ENCODE measurements around the gene JMJD1C.
"Not testable (repeated sequence)": the region's sequence is repeated elsewhere in the genome, so short reads cannot be mapped to it uniquely, and the experiment has no call there.

Gene JMJD1C

DNA sequence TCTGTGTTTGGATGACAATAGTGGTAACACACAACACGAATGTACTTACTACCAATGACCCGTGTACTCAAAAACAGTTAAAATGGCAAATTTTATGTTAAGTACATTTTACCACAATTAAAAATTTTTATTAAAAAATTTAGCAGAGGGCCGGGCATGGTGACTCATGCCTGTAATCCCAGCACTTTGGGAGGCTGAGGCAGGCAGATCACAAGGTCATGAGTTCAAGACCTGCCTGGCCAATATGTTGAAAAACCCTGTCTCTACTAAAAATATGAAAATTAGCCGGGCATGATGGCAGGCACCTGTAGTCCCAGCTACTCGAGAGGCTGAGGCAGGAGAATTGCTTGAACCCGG lies 88.5 kb downstream of the JMJD1C start:
- not testable (repeated sequence) for H2AFZ ChIP-seq (ENCODE audit: low read length); H3K27ac ChIP-seq (replicated peaks; ENCODE audit: low read length); H2BK12ac ChIP-seq (ENCODE audit: low read length); H3K14ac ChIP-seq (ENCODE audit: low read length); H3K27me3 ChIP-seq (ENCODE audit: control insufficient read depth in 3 of 3, insufficient read depth in 3 of 3, low read depth in 1 of 3, low read length in 3 of 3); H3K23ac ChIP-seq (ENCODE audit: low read depth, low read length, poor library complexity); H4K91ac ChIP-seq (ENCODE audit: low read depth, low read length, poor library complexity); H2BK120ac ChIP-seq (ENCODE audit: low read depth, low read length); H2BK15ac ChIP-seq (ENCODE audit: low read length); DNase-seq (ENCODE audit: low spot score); H3K9me3 ChIP-seq (replicated peaks in 1 of 2; ENCODE audit: control insufficient read depth in 2 of 2, insufficient read depth in 1 of 2, low read depth in 1 of 2, low read length in 2 of 2); H3K4me1 ChIP-seq (ENCODE audit: control insufficient read depth in 2 of 2, insufficient read depth in 1 of 2, low read depth in 1 of 2, low read length in 2 of 2); H3K79me1 ChIP-seq (ENCODE audit: low read depth, low read length); H3K4ac ChIP-seq (ENCODE audit: low read length); H4K8ac ChIP-seq (ENCODE audit: low read depth, low read length); H3K18ac ChIP-seq (ENCODE audit: low read length); H3K4me2 ChIP-seq (ENCODE audit: insufficient read depth, low read length, poor library complexity, severe bottlenecking); H3K9ac ChIP-seq (ENCODE audit: low read depth, low read length, poor library complexity); H2AK5ac ChIP-seq (ENCODE audit: low read depth, low read length); H3K4me3 ChIP-seq (ENCODE audit: low read length in 2 of 2); H2BK5ac ChIP-seq (ENCODE audit: low read length)
- H3K36me3 ChIP-seq (replicated peaks in 1 of 2; ENCODE audit: control insufficient read depth in 2 of 2, insufficient read depth in 2 of 2, low read length in 2 of 2), result peaks cover 2 to 38% of the 10 kb centered on the region in 2 donors
- no CpG with 5 or more reads among the region's 6 CpGs for WGBS, 2 donors (ENCODE audit: extremely low coverage in 2 of 2, insufficient read length in 2 of 2, insufficient replicate concordance in 1 of 2)

DNA sequence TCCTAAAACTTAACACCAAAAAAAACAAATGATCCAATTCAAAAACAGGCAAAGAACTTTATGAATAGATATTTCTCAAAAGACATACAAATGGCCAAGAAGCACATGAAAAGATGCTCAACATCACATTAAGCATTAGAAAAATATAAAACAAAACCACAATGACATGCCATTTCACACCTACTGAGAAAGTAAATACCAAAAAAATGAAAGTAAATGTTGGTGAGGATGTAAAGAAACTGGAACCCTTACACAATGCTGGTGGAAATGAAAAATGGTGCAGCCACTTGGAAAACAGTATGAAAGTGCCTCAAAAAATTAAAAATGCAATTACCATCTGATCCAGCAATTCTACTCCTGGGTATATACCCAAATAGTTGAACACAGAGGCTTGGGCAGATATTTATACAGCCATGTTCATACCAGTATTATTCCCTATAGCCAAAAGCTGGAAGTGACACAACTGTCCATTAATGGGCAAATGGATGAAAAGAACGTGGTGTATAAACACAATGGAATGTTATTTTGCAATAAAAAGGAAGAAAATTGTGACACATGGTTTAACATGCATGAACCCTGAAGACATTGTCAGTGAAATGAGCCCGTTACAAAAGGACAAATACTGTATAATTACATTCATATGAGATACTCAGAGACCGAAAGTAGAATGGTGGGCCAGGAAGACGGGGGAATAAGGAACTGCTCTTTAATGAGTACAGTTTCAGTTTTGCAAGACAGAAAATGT lies 89.0 kb downstream of the JMJD1C start:
- no peak overlapping the region for H3K9ac ChIP-seq (ENCODE audit: low read depth, low read length, poor library complexity)
- no peak overlapping the region for H3K4me3 ChIP-seq (ENCODE audit: low read length in 2 of 2)

DNA sequence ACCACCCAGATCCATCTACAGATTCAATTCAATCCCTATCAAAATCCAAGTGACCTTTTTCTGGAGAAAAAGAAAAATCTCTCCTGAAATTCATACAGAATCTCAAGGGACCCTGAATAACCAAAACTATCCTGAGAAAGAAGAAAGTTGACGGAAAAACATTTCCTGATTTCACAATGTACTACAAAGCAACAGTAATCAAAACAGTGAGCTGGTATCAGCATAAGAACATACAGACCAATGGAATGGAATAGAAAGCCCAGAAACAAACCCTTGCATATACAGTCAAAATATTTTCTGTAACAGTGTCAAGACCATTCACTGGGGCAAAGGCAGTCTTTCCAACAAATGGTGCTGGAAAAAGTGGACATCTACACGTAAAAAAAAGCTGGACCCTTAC lies 89.9 kb downstream of the JMJD1C start:
- Histone ChIP-seq H3K9ac (ENCODE audit: low read depth, low read length, poor library complexity) (no peak overlapping the region), H3K23ac (ENCODE audit: low read depth, low read length, poor library complexity) (no peak overlapping the region), H4K8ac (ENCODE audit: low read depth, low read length) (no peak overlapping the region), H3K4me2 (ENCODE audit: insufficient read depth, low read length, poor library complexity, severe bottlenecking) (no peak overlapping the region), H3K79me1 (ENCODE audit: low read depth, low read length) (no peaks in the 10 kb centered on the region), H3K4me1 (ENCODE audit: control insufficient read depth in 2 of 2, insufficient read depth in 1 of 2, low read depth in 1 of 2, low read length in 2 of 2) (no peaks in the 10 kb centered on the region), H2AFZ (ENCODE audit: low read length) (no peak overlapping the region), H2BK120ac (ENCODE audit: low read depth, low read length) (no peak overlapping the region), H3K27me3 (ENCODE audit: control insufficient read depth in 3 of 3, insufficient read depth in 3 of 3, low read depth in 1 of 3, low read length in 3 of 3) (no peaks in the 10 kb centered on the region), H3K18ac (ENCODE audit: low read length) (no peak overlapping the region), H3K4ac (ENCODE audit: low read length) (no peak overlapping the region), H3K27ac (replicated peaks; ENCODE audit: low read length) (no peak overlapping the region), H3K9me3 (replicated peaks in 1 of 2; ENCODE audit: control insufficient read depth in 2 of 2, insufficient read depth in 1 of 2, low read depth in 1 of 2, low read length in 2 of 2) (peaks cover 0 to 10% of the 10 kb centered on the region in 2 donors), H2AK5ac (ENCODE audit: low read depth, low read length) (no peak overlapping the region), H3K4me3 (ENCODE audit: low read length in 2 of 2) (no peak overlapping the region), H2BK15ac (ENCODE audit: low read length) (no peak overlapping the region), H3K36me3 (replicated peaks in 1 of 2; ENCODE audit: control insufficient read depth in 2 of 2, insufficient read depth in 2 of 2, low read length in 2 of 2) (peaks cover 2 to 38% of the 10 kb centered on the region in 2 donors), H3K14ac (ENCODE audit: low read length) (no peak overlapping the region), H2BK12ac (ENCODE audit: low read length) (no peak overlapping the region), H2BK5ac (ENCODE audit: low read length) (no peak overlapping the region), H4K91ac (ENCODE audit: low read depth, low read length, poor library complexity) (no peak overlapping the region)
- no CpG with 5 or more reads among the region's 2 CpGs for WGBS, 2 donors (ENCODE audit: extremely low coverage in 2 of 2, insufficient read length in 2 of 2, insufficient replicate concordance in 1 of 2)
- DNase-seq (ENCODE audit: low spot score), result no peak

More for the DNA sequence above, 89.0 kb downstream of the JMJD1C start:
- Histone ChIP-seq H3K79me1 (ENCODE audit: low read depth, low read length) (no peaks in the 10 kb centered on the region), H4K91ac (ENCODE audit: low read depth, low read length, poor library complexity) (no peak overlapping the region), H3K4ac (ENCODE audit: low read length) (no peak overlapping the region), H2BK5ac (ENCODE audit: low read length) (no peak overlapping the region), H2AK5ac (ENCODE audit: low read depth, low read length) (no peak overlapping the region), H3K27ac (replicated peaks; ENCODE audit: low read length) (no peak overlapping the region), H2AFZ (ENCODE audit: low read length) (no peak overlapping the region), H2BK12ac (ENCODE audit: low read length) (no peak overlapping the region), H3K27me3 (ENCODE audit: control insufficient read depth in 3 of 3, insufficient read depth in 3 of 3, low read depth in 1 of 3, low read length in 3 of 3) (no peaks in the 10 kb centered on the region), H3K9me3 (replicated peaks in 1 of 2; ENCODE audit: control insufficient read depth in 2 of 2, insufficient read depth in 1 of 2, low read depth in 1 of 2, low read length in 2 of 2) (peaks cover 0 to 10% of the 10 kb centered on the region in 2 donors), H3K4me2 (ENCODE audit: insufficient read depth, low read length, poor library complexity, severe bottlenecking) (no peak overlapping the region), H3K18ac (ENCODE audit: low read length) (no peak overlapping the region), H2BK120ac (ENCODE audit: low read depth, low read length) (no peak overlapping the region), H2BK15ac (ENCODE audit: low read length) (no peak overlapping the region), H3K14ac (ENCODE audit: low read length) (no peak overlapping the region), H3K4me1 (ENCODE audit: control insufficient read depth in 2 of 2, insufficient read depth in 1 of 2, low read depth in 1 of 2, low read length in 2 of 2) (no peaks in the 10 kb centered on the region), H4K8ac (ENCODE audit: low read depth, low read length) (no peak overlapping the region), H3K36me3 (replicated peaks in 1 of 2; ENCODE audit: control insufficient read depth in 2 of 2, insufficient read depth in 2 of 2, low read length in 2 of 2) (peaks cover 2 to 38% of the 10 kb centered on the region in 2 donors), H3K23ac (ENCODE audit: low read depth, low read length, poor library complexity) (no peak overlapping the region)
- WGBS, 2 donors (ENCODE audit: extremely low coverage in 2 of 2, insufficient read length in 2 of 2, insufficient replicate concordance in 1 of 2), result no CpG with 5 or more reads among the region's 4 CpGs
- no peak for DNase-seq (ENCODE audit: low spot score)

DNA sequence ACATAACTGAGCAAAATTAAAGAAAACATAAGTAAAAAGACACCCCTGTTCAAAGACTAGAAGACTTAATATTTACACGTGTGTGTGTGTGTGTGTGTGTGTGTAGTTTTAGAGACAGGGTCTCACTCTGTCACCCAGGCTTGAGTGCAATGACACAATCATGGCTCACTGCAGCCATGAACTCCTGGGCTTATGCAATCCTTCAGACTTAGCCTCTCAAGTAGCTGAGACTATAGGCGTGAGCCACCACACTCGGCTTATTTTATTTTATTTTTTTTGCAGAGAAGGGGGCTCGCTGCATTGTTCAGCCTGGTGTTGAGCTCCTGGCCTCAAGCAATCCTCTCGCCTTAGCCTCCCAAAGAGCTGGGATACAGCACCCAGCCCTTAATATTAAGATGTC lies 90.3 kb downstream of the JMJD1C start:
- Histone ChIP-seq H4K8ac (ENCODE audit: low read depth, low read length) (no peak overlapping the region), H2BK12ac (ENCODE audit: low read length) (no peak overlapping the region)
- WGBS, 2 donors (ENCODE audit: extremely low coverage in 2 of 2, insufficient read length in 2 of 2, insufficient replicate concordance in 1 of 2), result no CpG with 5 or more reads among the region's 5 CpGs

More for the DNA sequence above, 90.3 kb downstream of the JMJD1C start:
- Histone ChIP-seq H3K79me1 (ENCODE audit: low read depth, low read length) (no peaks in the 10 kb centered on the region), H3K27me3 (ENCODE audit: control insufficient read depth in 3 of 3, insufficient read depth in 3 of 3, low read depth in 1 of 3, low read length in 3 of 3) (no peaks in the 10 kb centered on the region), H2AFZ (ENCODE audit: low read length) (no peak overlapping the region), H3K18ac (ENCODE audit: low read length) (no peak overlapping the region), H2BK15ac (ENCODE audit: low read length) (no peak overlapping the region), H3K27ac (replicated peaks; ENCODE audit: low read length) (no peak overlapping the region), H3K23ac (ENCODE audit: low read depth, low read length, poor library complexity) (no peak overlapping the region), H2BK5ac (ENCODE audit: low read length) (no peak overlapping the region), H3K36me3 (replicated peaks in 1 of 2; ENCODE audit: control insufficient read depth in 2 of 2, insufficient read depth in 2 of 2, low read length in 2 of 2) (peaks cover 2 to 34% of the 10 kb centered on the region in 2 donors), H2AK5ac (ENCODE audit: low read depth, low read length) (no peak overlapping the region), H3K4me3 (ENCODE audit: low read length in 2 of 2) (no peak overlapping the region), H3K9me3 (replicated peaks in 1 of 2; ENCODE audit: control insufficient read depth in 2 of 2, insufficient read depth in 1 of 2, low read depth in 1 of 2, low read length in 2 of 2) (peaks cover 0 to 10% of the 10 kb centered on the region in 2 donors), H3K4me2 (ENCODE audit: insufficient read depth, low read length, poor library complexity, severe bottlenecking) (no peak overlapping the region), H3K9ac (ENCODE audit: low read depth, low read length, poor library complexity) (no peak overlapping the region), H4K91ac (ENCODE audit: low read depth, low read length, poor library complexity) (no peak overlapping the region), H2BK120ac (ENCODE audit: low read depth, low read length) (no peak overlapping the region), H3K4ac (ENCODE audit: low read length) (no peak overlapping the region), H3K4me1 (ENCODE audit: control insufficient read depth in 2 of 2, insufficient read depth in 1 of 2, low read depth in 1 of 2, low read length in 2 of 2) (no peaks in the 10 kb centered on the region), H3K14ac (ENCODE audit: low read length) (no peak overlapping the region)
- no peak for DNase-seq (ENCODE audit: low spot score)

All from neuronal stem cell (in vitro differentiated cells).